HG02588 (cell line): ENCODE data around the gene GRB7.
"Not testable (repeated sequence)": the region's sequence is repeated elsewhere in the genome, so short reads cannot be mapped to it uniquely, and the experiment has no call there.

Experiments
- ATAC-seq: cut with Tn5 transposase; IDR thresholded peaks from one replicate; pipeline ENCODE4 v1.9.1; 2021; ENCODE audit warnings: mild to moderate bottlenecking, moderate library complexity; ENCODE audit not compliant: unreplicated experiment

GRB7 gene

GRCh38 chr17:39750131-39751015 is 12.6 kb downstream of the GRB7 start:
- no peak for ATAC-seq

GRCh38 chr17:39751016-39751543 is 13.3 kb downstream of the GRB7 start:
- ATAC-seq: no peak

- no peak for ATAC-seq
Measured at GRCh38 chr17:39751637-39752036, 13.9 kb downstream of the GRB7 start.

- no peak for ATAC-seq
Measured at GRCh38 chr17:39752241-39752881, 14.6 kb downstream of the GRB7 start.

GRCh38 chr17:39753514-39754160 is 15.9 kb downstream of the GRB7 start:
- ATAC-seq: peak; percentile 18

GRCh38 chr17:39754161-39754957 is 16.6 kb downstream of the GRB7 start:
- ATAC-seq: peak; percentile 57

DNA sequence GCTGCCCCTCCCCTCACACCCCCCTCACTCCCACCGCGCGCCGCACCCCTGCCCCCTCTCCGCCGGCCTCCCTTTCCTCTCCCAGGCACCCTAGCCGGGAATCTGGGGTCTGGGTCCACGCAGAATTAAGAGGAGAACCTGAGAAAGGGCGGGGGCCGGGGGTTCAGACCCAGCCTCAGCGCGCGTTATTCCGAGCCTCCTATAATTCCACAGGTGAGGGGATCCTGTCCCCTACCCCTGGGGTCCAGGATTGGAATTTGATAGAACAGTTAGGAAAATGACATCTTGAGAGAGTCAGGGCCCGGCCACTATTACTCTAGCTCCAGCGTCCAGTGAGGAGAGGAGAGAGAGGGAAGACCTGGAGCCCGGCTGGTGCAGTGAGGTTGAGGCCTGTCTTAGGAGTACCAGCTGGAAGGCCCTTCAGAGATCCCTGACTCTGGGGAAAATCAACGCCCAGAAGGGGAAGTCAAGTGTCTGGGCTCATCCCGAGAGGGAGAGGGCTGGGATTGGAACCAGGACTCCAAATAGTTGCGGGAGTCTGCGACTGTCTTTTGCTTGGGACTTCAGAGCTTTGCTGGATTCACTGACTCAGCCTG is 17.3 kb downstream of the GRB7 start:
- ATAC-seq: no peak

GRCh38 chr17:39755554-39756379 is 18.0 kb downstream of the GRB7 start:
- ATAC-seq: peak; percentile 16

DNA sequence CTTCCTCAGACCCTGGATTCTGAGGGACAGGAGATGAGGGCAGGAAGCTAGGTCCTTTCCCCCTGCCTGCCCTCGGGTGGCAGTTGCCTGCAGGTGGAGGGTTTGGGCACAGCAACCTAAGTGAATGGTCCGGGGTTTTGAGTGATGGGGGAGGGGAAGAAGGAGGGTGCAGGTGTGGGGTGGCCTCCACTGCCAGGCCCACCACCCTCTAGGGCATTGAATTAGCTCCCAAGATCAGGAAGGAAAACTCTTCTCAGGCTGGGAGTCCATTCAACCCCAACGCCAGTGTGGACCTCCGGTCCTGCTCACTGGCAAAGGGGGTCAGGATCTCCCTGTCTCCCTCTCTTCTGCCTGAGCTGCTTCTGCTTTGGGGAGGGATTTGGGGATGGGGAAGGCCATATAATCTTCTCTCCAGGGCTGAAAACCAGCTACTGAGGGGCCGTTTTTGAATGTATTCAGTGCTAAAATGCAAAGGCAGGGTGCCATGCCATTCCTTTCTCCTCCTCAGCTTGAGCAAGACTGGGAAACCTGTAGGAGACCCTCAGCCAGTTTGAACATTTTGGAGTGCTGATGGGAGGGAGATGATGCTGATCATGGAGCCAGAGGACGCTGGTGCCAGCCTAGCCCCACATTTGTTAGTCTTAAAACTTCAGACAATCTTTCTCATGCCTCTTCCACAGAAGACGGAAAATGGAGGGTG is 18.8 kb downstream of the GRB7 start:
- ATAC-seq: no peak

DNA sequence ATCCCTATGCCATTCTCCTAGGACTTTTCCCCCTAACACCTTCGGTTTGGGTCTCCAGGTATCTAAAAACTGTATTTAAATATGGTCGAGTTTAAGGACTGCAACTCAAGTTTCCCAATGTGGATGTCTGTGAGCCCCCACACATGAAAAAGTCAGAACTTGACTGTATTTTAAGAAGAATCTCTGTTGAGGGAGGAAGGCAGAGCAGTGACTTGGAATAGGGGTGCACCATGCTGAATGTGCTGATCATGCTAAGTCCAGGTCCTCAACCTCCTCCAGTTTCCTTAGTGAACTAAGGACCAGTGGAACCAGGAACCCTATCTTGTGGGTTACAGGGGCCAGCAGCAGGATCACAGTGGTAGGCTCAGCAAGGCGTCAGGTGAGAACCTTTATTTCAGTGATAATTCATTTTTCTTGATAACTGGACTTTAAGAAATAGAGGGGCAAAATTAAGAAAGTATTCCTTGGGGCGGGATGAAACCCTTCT is 19.5 kb downstream of the GRB7 start:
- no peak for ATAC-seq

- ATAC-seq: no peak
Measured at GRCh38 chr17:39757931-39758873, 20.5 kb downstream of the GRB7 start.

DNA sequence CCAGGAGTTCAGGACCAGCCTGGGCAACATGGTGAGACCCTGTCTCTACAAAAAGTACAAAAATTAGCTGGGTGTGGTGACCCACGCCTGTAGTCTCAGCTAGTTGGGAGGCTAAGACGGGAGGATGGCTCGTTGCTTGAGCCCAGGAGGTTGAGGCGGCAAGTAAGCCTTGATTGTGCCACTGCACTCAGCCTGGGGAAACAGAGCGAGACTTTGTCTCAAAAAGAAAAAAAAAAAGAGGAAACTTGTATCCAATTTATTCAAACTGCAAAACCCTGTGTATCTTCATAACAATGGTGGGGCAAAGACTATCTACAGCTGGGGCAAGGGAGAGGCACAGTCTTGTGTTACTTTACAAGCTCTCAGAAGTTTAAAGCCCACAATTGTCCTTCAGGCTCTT is 21.5 kb downstream of the GRB7 start:
- no peak for ATAC-seq

DNA sequence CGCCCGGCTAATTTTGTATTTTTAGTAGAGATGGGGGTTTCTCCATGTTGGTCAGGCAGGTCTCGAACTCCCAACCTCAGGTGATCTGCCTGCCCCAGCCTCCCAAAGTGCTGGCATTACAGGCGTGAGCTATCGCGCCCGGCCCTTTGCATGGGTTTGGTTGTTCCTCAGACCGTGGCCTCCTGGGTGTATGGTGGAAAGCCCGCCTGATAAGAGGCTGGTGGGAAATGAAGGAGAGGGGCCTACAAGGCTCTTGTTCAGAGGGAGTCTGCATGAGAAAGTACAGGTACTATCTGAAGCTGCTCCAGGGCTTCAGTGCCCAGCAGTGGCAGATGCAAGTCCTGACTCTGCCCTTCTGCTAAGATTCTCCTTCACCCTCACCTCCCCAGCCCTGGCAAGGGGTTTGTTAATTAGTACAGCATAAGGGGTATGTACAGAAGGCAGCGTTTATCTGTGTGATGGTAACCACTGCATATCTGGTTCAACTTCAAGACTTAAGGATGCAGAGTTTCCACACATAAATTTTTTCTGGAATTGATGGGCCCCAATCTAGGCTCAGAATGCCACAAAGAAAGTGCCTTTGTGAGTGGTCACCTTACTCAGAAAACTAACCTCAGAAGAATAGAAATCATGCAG is 24.2 kb downstream of the GRB7 start:
- no peak for ATAC-seq

DNA sequence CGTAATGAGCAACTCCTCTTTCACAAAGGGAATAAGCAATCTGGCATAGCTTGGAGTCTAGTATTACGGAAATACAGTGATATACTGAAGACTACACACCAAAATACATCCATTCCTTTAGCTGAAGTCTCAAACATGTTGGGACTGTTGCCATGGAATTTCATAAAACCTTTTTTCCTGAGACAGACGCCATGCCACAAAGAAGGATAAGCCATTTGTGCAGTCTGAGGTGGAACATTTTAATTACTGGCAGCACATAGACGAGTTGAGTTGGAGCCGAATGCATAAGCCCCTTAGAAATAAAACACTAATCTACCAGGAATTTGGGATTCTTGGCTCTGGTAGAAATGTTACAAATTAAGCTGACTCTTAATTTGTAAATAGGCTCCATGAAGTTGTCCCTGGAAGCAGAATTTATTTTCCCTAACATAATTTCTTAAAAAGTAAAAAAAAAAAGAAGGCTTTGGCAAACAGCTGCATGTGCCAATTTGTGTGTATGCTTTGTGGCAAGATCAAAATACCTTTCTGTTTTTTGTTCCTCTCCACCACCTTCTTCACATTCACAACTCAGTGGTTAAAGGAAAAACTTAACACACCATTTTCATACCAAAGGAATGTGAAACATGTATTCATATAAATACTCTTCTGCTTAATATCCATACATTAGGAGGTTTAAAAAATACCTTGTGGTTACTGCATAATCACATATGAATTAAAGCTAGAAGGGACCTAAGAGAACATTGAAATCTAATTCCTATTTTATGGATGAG is 25.5 kb downstream of the GRB7 start:
- no peak for ATAC-seq

DNA sequence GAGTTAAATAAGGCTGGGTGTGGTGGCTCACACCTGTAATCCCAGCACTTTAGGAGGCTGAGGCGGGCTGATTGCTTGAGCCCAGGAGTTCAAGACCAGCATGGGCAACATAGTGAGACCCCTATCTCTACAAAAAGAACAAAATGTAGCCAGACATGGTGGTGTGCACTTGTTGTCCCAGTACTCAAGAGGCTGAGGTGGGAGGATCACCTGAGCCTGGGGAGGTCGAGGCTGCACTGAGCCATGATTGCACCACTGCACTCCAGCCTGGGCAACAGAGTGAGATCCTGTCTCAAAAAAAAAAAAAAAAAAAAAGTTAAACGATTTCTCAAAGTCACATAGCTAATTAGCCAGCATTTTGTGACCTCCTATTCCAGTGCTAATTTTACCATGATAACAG is 26.4 kb downstream of the GRB7 start:
- ATAC-seq: not testable (repeated sequence)

DNA sequence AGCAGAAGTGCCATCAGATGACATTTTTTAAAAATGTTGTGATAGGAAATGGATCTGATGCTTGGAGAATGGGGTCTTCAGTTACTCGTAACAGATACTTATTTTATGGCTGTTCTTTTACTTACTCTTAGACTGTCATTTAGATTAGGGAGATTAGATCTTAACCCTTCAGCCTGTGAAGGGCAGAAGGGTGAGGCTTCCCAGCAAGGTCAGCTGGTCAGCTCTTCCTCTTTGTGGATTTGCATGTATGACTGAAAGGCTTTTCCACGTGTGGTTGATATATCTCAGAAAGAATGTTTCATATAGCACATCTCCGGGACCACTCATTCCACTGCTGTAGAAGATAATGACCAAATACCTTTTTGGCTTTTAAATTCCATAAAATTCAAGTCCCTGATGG is 27.4 kb downstream of the GRB7 start:
- ATAC-seq: no peak
